Kidney tubule cell (primary cell): ENCODE data around the gene CENPX.

Experiments used
- DNase-seq: peaks from one replicate; pipeline ENCODE4 v3.0.0-alpha.2; 2018; ENCODE audit warnings: low spot score

Gene CENPX

GRCh38 chr17:81998691-81999438 lies 23.8 kb downstream of the CENPX start:
- DNase-seq: no peak

GRCh38 chr17:81998212-81998611 lies 24.5 kb downstream of the CENPX start:
- no peak for DNase-seq

DNA sequence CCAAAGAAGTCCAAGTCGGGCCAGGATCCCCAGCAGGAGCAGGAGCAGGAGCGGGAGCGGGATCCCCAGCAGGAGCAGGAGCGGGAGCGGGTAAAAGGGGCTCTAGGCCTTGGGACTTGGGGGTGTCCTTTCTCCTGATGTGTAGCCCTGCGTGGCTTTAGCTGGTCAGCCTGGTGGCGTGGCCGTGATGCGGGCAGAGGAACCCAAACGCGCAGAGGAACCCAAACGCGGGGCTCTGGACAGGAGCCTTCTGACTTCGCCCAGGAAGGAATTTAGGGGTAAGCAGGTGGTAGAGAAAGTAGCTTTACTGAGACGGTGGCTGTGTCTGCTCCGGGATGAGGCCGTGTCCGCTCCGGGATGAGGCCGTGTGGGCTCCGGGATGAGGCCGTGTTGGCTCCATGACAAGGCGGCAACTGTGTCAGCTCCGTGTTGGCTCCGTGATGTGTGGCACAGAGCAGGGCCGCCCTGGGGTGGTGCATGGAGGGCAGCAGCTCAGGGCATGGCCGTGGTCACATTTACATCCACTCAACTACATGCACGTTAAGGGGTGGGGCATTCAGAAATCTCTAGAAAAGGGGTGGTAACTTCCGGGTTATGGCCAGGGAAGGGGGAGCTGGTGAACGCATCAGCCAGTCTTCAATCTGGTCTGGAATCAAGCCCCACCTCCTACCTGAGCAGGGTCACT lies 25.8 kb downstream of the CENPX start:
- DNase-seq: no peak

DNA sequence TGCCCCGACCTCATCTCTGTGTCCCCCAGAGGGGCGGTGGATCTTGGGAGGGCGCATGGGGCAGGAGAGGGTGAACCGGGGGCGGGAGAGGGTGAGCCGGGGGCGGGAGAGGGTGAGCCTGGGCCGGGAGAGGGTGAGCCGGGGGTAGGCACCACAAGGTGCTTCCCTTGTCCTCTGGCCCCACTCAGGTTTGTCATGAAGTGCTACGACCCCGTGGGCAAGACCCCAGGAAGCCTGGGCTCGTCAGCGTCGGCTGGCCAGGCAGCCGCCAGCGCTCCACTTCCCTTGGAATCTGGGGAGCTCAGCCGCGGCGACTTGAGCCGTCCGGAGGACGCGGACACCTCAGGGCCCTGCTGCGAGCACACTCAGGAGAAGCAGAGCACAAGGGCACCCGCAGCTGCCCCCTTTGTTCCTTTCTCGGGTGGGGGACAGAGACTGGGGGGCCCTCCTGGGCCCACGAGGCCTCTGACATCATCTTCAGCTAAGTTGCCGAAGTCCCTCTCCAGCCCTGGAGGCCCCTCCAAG lies 26.4 kb downstream of the CENPX start:
- DNase-seq: no peak

- no peak for DNase-seq
These were observed 27.0 kb downstream of the CENPX start for GRCh38 chr17:81995463-81996231.

GRCh38 chr17:81994593-81995462 lies 27.9 kb downstream of the CENPX start:
- no peak for DNase-seq

DNA sequence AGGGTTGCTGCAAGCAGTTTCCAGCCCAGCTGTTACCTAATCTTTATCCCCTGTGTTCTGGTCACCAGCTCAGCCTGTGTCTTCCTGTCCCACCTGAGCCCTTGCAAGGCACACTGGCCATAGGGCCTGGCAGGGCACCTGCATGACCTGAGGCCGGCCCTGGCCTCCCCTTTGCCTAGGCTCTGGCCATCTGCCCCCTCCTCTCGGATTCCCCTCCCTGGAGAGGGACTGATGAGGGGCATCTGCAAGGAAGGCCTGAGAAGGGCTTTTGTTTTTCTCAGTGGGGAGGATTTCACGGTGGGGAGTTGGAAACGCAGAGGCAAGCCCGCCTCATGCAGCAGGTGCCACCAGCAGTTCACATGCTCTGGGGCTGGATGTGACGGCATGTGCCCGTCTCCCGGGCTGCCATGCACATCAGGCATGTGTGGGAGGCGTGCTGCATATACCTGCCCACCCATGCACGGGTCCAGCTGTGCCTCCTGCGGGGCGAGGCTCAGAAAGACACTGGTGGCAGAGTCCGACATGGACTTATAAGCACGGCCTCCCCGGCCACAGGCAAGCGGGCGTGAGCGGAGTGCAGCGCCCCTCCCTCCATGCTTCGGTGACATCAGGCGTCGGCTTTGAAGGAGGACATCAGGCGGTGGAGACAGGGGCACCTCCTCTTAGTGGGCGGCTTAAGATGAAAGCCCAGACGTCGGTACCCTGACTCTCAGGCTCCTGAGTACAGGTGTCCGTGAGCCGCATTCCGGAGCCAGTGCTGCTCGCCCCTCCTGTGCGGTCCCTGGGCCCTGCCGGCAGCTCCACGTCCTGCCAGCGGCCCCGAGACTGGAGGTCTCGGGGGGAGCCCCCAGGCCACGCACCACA lies 28.7 kb downstream of the CENPX start:
- no peak for DNase-seq

- DNase-seq: no peak
These were observed 30.2 kb downstream of the CENPX start for GRCh38 chr17:81992306-81993102.

- peak; percentile 93 for DNase-seq
These were observed 30.9 kb downstream of the CENPX start for GRCh38 chr17:81991684-81992305.

DNA sequence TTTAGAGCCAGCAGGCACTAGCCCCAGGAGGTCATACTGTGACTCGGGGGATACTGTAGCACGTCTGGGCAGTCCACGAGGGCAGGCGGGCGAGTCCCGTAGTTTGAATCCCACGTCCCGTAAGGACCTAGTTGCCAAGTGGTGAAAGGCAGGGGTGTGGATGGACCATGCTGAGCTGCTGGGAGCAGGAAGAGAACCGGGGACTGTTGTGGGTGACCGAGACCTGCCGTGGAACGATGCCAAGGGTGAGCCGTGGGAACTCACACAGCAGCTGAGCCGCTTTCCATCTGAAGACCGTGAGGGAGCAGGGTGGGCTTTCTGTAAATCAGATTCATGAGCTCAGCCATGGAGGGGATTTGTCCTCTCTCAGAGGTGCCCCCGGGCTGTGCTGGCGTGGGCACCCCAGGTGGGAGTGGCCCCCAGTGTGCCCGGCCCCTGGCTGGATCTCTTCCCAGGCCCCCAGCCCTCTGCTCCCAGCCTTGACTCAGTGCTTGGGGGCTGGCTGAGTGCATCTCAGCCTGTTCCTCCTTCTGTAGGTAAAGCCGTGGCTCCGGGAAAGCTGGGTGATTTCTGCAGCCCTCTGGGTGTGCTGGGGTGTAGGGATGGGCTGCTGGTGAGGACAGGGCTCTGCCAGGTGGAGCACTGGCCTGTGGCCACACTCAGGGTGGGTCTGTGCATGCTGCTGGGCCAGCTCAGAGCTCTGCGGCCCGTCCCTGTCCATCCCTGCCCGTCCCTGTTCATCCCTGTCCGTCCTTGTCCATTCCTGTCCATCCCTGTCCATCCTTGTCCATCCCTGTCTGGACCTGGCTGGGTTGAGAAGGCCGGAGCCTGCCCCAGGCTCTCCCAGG lies 31.6 kb downstream of the CENPX start:
- no peak for DNase-seq

DNA sequence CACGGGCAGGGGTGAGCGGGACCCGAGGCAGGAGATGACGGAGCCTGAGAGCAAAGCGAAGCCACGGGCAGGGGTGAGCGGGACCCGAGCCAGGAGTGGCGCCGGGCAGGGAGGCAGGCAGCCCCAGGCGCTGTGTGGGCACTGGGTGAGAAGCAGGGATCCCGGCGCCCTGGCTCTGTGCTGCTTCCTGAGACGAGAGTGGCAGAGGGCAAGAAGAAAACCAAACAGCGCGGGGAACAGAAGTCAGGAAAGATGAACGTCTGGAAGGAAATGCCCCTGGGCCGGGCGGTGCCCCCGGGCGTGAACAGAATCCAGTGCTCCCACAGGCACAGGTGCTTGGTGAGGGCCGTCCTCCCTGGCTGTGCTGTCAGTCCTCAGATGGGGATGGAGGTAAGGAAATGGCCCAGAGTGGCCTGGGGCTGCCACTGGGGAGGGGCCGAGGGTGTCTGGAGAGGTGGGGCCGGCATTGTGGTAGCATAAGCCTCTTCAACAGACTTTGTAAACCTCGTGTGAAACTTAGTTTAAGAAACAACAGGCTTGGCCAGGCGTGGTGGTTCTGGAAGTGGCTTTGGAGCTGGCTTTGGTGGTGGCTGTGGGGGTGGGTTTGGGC lies 35.4 kb downstream of the CENPX start:
- DNase-seq: no peak

DNA sequence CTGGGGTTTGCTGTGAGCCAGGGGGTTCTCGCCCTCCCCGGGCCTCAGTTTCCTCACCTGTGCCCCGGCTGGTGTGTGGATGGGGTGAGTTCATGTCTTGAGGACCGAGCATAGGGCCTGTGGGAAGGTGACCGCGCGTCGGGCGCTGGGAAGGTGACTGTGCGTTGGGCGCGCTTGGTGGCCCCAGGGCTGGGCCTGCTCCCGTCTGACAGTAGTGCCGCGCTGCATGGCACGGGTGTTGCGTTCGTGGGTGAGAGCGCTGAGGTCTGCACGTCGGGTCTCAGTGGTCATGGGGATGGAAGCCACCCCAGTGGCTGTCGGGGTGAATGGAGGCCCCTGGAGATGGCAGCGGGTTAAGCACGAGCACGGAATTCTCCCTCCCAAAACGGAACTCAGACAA lies 36.1 kb downstream of the CENPX start:
- no peak for DNase-seq

DNA sequence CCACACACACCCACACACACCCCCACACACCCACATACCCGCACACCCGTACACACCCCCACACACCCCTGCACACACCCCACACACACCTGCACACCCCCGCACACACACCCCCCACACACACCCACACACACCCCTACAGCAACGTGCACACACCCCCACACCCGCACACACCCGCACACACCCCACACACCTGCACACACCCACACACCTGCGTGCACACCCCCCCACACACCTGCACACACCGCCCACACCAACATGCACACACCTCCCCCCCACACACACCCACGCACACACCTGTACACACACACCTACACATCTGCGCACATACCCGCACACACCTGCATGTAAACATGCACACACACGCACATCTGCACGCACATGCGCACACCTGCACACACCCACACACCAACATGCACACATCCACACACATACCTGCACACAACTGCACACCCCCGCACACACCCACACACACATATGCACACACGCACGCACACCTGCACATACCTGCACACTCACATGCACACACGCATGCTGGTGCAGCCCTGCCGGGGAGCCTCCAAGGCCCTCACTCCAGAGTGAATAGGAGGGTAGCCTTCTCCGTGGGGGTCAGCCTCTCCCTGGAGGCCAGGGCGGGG lies 37.8 kb downstream of the CENPX start:
- DNase-seq: no peak

DNA sequence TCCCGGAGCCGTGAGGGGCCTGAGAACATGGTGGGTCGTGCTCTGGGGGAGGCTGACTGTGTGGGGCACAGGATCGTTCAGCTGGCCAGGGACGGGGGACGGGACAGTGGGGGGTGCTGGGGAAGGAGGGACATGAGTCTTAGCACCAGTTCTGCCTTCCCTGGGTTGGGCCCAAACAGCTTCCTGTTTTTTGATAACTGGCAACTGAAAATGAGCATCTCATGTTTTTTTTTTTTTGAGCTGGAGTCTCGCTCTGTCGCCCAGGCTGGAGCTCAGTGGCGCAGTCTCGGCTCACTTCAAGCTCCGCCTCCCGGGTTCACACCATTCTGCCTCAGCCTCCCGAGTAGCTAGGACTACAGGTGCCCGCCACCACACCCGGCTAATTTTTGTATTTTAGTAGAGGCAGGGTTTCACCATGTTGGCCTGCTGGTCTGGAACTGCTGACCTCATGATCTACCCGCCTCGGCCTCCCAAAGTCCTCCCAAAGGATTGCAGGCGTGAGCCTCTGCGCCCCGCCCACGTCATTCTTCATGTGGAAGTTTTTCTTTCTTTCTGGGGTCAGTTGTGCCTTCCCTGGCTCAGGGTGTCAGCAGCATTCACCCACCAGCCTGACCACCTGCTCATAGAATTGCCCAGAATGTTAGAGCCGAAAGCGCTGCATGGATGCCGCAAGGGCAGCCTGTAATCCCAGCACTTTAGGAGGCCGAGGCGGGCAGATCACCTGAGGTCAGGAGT lies 38.9 kb downstream of the CENPX start:
- DNase-seq: no peak

DNA sequence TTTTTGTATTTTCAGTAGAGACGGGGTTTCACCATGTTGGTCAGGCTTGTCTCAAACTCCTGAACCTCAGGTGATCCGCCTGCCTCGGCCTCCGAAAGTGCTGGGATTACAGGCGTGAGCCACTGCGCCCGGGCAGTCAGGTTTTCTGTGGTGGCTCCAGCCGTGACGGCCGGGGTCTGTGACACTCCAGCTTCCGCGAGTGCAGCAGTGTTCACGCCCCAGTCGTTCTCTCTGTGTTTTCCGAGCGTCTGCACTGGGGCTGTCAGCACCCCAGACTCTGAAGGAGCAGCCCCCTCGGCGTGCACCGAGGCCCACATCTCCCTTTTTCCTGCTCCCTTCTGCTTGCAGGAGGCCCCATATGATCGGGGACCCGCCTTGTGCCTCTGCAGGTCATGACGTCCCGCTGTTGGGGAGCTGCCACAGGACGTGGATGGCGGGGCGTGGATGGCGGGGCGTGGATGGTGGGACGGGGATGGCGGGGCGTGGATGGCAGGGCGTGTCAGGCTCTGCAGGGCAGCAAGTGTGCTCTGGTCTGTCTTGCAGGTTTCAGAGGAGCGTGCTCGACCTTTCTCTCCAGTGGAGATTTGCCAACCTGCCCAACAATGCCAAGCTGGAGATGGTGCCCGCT lies 39.6 kb downstream of the CENPX start:
- no peak for DNase-seq

GRCh38 chr17:81981511-81981910 lies 41.2 kb downstream of the CENPX start:
- peak; percentile 51 for DNase-seq
